Measurements from ENCODE around the gene CACNG1.

CACNG1 gene

DNA sequence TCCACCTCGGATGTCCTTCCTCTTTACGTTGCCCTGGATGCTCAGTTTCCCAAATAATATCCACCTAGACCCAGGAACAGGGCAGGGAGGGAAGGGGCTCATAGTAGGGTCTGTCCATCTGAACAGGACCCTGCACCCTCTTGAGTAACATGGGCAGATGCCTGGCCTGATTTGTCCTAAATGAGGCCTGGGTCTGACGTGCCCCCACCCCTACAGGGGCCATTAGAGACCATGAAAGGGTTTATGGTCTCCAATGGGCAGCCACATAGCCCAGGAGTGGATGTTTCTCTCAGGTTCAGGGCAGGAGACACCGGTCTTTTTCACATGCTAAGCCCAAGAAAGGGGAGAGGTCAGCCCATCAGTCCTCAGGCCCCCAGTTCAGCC, 6.8 kb downstream of the CACNG1 start:
- no peak for DNase-seq (ENCODE audit: low read depth in 1 of 2, low spot score in 1 of 2)

GRCh38 chr17:67051837-67052236, 7.5 kb downstream of the CACNG1 start:
- DNase-seq (ENCODE audit: low read depth in 1 of 2, low spot score in 1 of 2): no peak

- no peak for DNase-seq (ENCODE audit: low read depth in 1 of 2, low spot score in 1 of 2)
Observed at GRCh38 chr17:67052720-67053437, 8.5 kb downstream of the CACNG1 start.

- DNase-seq (ENCODE audit: low read depth in 1 of 2, low spot score in 1 of 2): no peak
Observed at GRCh38 chr17:67053438-67054000, 9.2 kb downstream of the CACNG1 start.

GRCh38 chr17:67054011-67054591, 9.7 kb downstream of the CACNG1 start:
- no peak for DNase-seq (ENCODE audit: low read depth in 1 of 2, low spot score in 1 of 2)

- DNase-seq (ENCODE audit: low read depth in 1 of 2, low spot score in 1 of 2): no peak
Observed at GRCh38 chr17:67054608-67055007, 10.3 kb downstream of the CACNG1 start.

DNA sequence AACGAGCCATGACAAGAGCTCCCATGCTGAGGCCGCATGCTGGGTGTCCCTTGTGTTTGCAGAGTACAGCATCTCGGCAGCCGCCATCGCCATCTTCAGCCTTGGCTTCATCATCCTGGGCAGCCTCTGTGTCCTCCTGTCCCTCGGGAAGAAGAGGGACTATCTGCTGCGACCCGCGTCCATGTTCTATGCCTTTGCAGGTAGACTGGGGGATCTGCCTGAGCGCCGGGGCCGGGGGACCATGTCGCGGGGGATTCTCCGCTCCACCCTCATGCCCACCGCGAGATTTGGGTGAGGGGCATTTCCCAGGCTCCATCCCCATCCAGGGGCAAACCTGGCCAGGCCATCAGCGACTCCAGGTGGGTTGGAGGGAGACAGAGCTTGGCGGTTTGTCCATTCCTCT, 10.7 kb downstream of the CACNG1 start:
- DNase-seq (ENCODE audit: low read depth in 1 of 2, low spot score in 1 of 2): no peak

- DNase-seq (ENCODE audit: low read depth in 1 of 2, low spot score in 1 of 2): no peak
Observed at GRCh38 chr17:67055811-67056745, 11.7 kb downstream of the CACNG1 start.

DNA sequence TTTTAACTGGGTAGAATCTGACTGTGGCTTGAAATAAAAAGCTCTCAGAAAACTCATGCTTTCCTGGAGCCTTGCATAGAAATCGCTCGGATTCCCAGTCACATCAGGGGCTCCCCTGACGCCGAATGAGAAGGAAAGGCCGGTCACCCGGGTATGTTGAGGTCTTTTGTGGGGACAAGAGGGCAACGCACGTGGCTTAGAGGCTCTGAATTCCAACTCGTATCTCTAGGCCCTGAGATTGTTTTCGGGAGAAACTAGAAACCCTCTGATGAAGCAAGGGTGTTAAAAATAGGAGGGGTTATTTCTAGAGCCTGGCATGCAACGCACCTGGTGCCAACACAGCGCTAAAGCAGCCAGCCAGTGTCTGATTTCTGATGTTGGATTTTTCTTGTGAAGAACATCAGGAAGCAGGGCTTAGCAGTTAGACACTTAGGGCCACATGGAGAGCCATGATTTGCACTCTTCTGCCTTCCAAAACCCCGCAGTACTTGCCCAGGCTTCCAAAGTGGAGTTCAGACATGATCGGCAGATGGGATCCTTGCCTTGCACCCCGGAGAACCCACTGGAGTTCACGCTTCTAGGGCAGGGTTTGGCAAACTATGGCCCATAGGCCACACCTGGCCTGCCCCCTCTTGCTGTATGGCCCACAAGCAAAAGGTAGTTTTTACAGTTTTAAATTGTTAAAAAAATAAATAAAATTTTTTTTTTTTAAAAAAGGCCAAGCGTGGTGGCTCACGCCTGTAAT, 12.6 kb downstream of the CACNG1 start:
- no peak for DNase-seq (ENCODE audit: low read depth in 1 of 2, low spot score in 1 of 2)

- no peak for DNase-seq (ENCODE audit: low read depth in 1 of 2, low spot score in 1 of 2)
Observed at GRCh38 chr17:67058036-67058435, 13.7 kb downstream of the CACNG1 start.

- no peak for DNase-seq (ENCODE audit: low read depth in 1 of 2, low spot score in 1 of 2)
Observed at GRCh38 chr17:67059372-67059771, 15.0 kb downstream of the CACNG1 start.

- DNase-seq (ENCODE audit: low read depth in 1 of 2, low spot score in 1 of 2): no peak
Observed at GRCh38 chr17:67063141-67063540, 18.8 kb downstream of the CACNG1 start.

DNA sequence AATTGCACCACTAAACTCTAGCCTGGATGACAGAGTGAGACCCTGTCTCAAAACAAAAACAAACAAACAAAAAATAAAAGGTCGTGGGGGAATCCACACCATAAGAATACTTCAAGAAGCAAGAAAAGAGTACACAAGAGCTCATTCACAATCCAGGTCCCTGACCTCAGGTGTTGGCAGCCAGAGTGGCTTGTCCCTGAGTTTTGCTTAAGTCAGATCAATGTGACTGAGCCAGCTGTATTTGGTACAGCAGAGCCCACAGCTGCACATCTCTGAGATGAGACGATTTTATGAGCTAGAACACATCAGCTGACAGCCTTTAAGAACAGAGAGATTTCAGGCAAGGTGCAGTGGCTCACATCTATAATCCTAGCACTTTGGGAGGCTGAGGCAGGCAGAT, 22.4 kb downstream of the CACNG1 start:
- DNase-seq (ENCODE audit: low read depth in 1 of 2, low spot score in 1 of 2): no peak

DNA sequence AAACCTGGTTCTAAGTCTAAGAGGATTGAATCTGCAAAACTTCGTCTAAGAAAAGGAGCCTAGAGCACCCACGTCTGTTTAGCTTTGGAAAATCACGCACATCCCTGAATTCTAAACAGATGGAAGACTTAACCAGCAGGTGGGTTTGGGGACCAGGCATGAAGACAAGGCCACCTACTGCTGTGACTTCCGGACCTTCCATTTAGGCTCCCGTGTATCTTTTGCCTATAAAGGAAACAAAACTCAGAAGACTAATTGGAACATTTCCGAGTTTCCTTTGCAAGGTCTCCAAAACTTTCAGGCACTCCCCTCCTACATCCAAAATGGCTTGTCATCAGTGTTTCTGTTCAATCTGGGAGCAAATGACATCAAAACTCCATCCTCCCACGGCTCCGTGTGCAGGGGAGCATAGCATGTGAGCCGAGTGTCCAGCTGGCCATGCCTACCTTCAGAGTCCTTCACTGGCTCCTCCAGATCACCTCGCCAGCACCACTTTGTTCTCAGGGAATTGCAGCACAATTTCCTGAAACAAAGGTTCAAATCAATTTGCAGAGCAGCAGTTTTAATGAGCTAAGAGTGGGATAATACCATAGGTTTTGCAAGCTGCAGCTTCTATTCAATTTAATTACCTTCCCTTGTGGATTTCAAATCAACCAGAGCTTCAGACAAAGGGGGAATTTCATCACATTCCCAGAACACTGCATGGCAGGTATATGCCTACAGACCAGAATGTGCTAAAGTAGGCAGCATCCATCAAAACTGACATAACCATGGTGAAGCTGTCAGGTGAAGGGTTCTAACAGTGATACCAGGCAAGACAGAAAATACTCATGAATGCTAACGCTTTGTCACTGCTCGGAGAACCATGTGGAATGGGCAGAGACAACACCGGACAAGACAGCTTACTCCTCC, 23.5 kb downstream of the CACNG1 start:
- no peak for DNase-seq (ENCODE audit: low read depth in 1 of 2, low spot score in 1 of 2)

DNA sequence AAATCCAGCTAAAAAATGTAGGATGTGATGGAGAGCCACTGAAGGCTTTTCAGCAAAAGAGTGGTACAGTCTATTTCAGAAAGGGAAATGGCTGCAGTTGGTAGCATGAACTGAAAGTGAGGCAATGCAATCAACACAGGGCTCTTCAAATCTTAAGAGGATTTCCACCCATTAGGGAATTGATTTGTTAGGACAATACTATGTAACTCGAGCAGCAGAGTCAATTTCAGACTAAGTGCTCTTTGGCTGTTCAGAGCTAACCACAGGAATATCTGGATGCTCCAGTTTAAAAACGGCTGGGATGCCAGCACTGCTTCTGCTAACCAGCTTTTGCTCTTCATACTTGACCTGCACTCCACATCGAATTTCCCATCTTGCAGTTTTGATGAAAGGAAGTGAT, 24.6 kb downstream of the CACNG1 start:
- DNase-seq (ENCODE audit: low read depth in 1 of 2, low spot score in 1 of 2): no peak

- no peak for DNase-seq (ENCODE audit: low read depth in 1 of 2, low spot score in 1 of 2)
Observed at GRCh38 chr17:67069603-67070136, 25.3 kb downstream of the CACNG1 start.

- no peak for DNase-seq (ENCODE audit: low read depth in 1 of 2, low spot score in 1 of 2)
Observed at GRCh38 chr17:67071595-67071994, 27.2 kb downstream of the CACNG1 start.

- DNase-seq (ENCODE audit: low read depth in 1 of 2, low spot score in 1 of 2): no peak
Observed at GRCh38 chr17:67072885-67073284, 28.5 kb downstream of the CACNG1 start.

DNA sequence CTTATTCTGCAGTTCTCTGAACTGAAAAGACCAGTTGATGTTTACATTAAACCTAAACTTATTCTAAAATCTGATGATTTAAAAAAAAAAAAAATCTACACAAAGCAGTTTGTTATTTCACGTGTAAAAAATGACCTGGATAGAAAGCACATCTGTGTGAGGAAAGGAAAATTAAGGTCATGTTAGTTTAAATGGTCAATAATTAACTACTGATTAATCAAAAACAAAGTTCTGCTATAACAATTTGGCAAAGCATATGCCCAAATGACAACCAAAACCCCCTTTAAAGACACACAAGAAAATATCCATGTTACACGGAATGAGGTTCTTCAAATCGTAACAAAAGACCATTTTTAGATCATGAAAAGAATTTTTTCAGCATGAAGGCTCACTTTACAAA, 30.4 kb downstream of the CACNG1 start:
- no peak for DNase-seq (ENCODE audit: low read depth in 1 of 2, low spot score in 1 of 2)

GRCh38 chr17:67076290-67076689, 31.9 kb downstream of the CACNG1 start:
- DNase-seq (ENCODE audit: low read depth in 1 of 2, low spot score in 1 of 2): no peak

Data from activated CD4-positive, alpha-beta T cell treated with anti-CD3 and anti-CD28 coated beads, Interleukin-2, amount 50 U/mL, for 24 hours (primary cell).